ENCODE results near the gene LRRC59.

Gene LRRC59

DNA sequence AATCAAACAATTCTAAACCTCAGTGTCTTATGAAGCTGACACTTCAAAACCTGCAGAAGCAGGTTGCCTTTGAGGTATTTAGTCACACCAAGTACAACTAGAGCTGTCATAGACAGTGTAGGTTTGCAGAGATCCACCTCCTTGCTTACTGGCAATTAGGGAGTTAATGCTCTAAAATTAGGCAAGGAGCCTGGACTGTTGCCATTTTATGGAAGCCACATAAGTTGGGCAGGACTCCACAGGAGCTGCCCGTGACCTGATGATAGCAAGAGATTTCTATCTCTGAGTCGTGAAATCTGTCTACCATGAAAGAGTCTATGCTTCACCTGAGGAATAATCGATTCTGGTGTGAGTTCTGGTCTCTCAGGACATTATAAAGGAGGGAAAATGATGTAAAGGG lies 15.4 kb downstream of the LRRC59 start:
- DNase-seq: no peak

DNA sequence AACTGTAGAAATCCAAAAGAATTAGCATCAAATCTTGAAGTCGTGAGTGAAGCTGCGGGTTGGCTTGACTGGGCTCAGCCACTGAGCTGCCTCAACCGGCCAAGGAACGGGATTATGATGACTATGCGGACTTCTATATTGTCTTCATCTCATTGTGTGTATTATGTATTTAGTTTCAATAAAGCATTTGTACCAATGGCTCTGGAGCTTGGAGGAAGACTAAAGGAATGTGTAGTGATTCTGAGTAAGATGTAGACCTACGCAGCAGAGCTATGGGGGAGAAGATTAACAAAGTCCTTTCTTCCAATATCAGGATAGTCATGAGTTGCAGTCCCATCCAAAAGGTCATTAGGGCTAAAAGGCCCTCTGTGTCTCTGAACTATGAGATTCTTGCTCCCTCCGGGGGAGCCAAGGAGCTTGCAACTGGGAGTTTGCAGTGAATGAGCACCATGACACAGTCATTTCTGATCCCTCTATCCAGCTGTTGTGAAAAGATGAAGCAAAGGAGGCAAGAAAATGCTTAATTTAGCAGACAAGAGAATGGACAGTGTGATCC lies 16.0 kb downstream of the LRRC59 start:
- no peak for DNase-seq

DNA sequence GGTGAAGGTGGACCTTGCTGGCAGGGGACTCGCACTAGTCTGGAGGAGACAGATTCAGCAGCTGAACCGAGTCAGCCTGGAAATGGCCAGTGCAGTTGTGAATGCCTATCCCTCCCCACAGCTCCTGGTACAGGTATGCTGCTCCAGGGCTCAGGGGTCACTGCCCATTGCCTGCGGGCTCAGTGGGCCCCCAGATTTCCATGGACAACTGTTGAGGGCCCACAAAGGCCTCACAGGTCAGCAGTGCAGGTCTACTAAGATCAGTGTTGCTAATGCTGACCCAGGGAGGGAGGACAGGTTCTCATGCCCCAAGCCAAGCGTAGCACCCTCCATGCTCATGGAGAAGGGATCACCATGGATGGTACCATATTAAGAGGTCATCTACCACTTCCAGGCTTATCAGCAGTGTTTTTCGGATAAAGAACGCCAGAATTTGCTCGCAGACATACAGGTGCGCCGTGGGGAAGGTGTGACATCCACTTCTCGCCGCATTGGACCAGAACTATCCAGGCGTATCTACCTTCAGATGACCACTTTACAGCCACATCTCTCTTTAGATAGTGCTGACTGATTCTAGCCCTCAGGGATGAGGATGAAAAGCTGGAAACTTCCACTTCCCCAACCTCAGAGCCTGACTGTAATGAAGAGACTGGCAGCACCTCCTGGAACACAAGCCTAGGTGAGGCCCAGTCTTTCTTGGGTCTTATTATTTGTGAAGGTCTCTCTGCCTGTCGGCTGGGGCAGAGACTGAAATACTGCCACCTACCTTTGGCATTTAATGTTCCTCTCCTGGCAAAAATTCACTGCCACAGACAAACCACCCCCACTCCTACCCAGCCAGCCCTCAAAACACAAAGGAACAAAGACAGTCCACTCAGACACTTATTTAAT lies 16.7 kb downstream of the LRRC59 start:
- no peak for DNase-seq

DNA sequence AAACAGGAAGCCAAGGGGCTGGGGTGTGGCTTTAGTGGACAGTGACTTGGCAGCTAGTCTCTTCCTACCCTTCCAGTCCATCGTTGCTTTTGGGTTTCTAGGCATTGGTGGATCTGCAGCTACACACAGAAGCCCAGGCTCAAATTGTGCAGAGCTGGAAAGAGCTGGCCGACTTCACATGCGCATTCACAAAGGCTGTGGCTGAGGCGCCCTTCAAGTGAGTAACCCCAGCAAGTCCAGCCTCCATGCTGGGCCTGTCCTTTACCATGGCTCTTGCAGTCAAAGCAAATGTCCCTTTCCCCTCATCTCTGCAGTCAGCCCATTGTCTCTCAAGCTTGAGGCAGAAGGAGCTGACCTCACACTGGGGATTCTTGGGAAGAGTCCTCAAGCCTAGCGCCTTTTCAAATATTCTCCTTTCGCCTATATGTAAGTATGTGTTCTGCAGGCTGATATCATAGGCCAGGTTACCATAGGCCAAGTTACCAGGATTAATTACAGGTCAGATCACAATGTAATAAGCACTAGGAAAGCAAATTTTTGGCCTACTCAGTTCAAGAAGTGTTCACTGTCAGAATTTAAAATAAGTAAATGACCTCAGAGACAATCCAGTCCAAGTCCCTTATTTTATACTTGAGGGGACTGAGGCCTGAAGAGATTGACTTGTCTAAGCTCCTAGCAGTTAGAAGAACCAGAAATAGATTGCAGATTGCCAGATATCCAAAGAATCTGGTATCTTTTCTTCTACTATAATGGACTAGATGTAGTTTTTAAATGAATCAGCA lies 17.8 kb downstream of the LRRC59 start:
- no peak for DNase-seq

DNA sequence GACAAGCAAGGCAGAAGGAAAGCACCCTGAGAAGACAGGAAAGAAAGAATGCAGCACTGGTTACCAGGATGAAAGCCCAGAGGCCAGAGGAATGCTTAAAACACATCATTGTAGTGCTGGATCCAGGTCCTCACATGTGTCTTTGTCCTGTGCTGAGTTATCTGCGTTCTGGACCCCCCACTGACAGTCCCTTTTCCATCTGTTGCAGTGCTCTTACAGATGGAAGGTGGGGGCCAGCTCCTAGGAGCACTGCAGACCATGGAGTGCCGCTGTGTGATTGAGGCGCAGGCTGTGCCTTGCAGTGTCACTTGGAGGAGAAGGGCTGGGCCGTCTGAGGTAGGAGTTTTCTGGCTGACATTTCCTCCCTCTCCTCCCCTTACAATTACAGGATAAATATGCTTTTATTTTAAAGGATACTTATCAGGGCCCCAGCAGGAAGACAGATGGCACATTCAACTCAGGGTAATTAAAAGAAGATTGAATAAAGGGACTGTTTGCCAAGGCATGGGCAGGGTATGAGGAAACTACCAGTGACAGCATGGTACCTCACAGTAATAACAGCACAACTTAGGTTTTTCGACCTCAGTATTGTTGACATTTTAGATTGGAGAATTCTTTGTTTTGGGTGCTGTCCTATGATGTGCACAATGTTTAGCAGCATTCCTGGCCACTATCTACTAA lies 21.3 kb downstream of the LRRC59 start:
- DNase-seq: no peak

DNA sequence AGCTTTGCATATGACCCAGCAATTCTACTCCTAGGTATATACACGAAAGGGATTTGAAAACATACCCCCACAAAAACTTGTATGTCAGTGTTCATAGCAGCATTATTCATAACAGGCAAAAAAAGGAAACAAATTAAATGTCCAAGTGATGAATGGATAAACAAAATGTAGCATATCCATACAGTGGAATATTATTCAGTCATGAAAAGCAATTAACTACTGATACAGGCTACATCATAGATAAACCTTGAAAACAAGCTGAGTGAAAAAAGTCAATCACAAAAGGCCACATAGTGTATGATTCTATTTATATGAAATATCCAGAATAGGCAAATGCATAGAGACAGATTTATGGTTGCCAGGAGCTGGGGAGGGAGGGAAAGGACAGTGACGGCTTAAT lies 23.6 kb downstream of the LRRC59 start:
- no peak for DNase-seq

DNA sequence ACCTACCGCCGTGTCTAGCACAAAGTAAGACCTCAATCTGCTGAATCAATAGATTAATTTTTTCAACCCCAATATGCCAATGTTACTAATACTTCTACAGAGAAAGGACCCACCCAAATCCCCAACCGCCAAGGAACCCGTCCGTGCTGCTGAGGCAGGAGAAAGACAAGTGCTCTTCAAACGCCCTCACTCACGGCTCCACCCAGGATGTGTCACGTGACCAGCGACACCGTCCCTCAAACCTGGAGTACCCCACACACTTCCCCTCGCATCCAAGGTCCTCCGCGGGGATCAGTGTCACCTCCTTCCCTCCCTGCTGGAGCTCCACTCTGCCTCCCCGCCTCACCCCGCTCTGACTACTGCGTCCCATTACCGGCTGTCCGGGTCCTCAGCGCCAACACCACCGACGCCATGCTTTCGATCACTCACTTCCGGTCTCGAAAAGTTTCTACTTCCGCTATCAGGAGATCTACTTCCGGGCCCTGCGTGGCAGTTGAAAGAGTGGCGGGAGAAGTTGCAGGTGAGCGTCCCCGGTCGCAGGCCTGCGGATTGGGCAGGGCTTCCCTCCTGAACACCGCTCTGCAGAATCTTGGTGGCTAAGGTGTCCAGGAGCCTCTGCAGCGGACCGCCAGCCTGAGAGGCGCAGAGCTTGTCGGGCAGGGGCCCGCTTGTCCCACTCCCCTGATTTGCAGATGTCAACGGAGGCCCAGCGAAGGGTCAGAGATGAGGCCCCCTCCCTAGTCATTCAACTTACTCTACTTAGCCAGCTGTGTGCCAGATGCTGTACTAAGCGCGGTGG lies 24.4 kb downstream of the LRRC59 start, which contains the start of the genes EME1 and MRPL27:
Gene EME1 (plus strand): TSS at position 472 of the 799 bp plus-strand sequence. CDS start 1,980 bp downstream, outside the sequence.
Gene MRPL27 (minus strand): TSS at position 427 of the 799 bp plus-strand sequence. CDS start 14 bp downstream, at position 413.
- peak; percentile 81 to 84 for DNase-seq

DNA sequence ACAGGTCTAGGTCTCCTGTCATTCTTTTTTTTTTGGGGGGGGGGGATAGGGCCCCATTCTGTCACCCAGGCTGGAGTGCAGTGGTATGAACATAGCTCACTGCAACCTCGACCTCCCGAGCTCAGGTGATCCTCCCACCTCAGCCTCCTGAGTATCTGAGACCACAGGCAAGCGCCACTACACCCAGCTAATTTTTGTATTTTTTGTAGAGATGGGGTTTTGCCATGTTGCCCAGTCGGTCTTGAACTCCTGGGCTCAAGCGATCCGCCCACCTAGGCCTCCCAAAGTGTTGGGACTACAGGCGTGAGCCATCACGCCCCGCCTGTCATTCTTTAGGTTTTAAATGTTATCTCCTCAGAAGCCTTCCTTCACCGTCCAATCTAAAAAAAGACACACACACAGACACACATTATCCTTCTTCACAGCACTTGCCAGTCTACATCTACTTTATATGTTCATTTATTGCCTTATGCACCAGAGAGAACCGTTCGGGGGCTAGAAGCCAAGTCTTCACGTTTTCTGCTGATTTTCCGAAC lies 25.0 kb downstream of the LRRC59 start:
- DNase-seq: no peak

DNA sequence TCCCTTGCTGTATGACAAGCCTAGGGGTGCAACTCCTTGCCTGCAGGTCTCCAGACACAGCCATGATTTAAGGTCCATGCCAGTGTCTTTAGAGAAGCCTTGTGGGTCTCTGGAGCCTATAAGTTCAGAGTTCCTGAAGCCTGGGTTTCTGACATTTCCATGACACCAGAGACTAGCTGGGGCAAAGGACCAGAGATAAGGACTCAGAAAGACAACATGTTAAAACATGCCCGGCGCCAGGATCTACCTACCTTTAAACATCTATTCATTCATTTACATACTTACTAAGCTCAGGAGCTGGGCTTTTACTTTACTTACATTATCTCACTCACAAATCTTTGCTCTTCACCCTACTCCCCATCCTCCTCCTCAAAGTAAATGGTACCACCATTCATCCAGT lies 25.8 kb downstream of the LRRC59 start:
- no peak for DNase-seq

DNA sequence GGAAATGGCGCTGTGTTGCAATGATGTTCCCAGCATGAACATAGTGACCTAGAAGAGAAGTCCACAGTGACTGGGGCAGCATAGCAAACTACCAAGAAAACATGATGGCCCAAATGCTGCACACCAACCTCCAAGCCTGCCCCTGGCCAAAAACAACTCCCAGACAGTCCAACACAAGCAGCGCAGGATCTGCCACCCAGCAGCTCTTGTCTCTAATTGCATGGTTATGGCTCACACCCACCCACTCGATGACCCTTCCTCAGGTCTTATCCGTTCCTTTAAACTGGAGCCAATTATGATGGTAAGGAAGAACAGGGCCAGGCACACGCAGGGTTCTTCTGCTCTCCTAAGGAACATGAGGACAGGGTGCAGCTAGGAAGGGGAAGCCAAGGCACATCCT lies 27.3 kb downstream of the LRRC59 start:
- no peak for DNase-seq

DNA sequence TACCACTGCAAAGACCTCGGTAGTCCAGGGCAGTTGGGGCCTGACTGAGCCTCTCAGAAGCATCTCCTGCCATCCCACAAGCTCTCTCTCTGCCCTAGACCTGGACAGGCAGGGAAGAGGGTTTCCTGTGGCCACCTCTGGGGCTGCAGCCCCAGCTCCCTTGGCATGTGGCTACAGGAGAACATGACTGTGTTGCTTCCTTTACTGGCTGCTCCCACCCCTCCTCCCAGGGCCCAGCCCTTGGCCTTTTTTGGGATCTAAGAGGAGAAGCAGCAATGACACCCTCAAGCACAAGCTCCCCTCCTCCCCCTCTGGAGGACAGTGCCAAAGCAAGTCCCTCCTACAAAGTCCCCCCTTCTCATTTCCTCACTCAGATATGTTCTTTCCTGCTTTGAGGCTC lies 29.9 kb downstream of the LRRC59 start:
- no peak for DNase-seq

DNA sequence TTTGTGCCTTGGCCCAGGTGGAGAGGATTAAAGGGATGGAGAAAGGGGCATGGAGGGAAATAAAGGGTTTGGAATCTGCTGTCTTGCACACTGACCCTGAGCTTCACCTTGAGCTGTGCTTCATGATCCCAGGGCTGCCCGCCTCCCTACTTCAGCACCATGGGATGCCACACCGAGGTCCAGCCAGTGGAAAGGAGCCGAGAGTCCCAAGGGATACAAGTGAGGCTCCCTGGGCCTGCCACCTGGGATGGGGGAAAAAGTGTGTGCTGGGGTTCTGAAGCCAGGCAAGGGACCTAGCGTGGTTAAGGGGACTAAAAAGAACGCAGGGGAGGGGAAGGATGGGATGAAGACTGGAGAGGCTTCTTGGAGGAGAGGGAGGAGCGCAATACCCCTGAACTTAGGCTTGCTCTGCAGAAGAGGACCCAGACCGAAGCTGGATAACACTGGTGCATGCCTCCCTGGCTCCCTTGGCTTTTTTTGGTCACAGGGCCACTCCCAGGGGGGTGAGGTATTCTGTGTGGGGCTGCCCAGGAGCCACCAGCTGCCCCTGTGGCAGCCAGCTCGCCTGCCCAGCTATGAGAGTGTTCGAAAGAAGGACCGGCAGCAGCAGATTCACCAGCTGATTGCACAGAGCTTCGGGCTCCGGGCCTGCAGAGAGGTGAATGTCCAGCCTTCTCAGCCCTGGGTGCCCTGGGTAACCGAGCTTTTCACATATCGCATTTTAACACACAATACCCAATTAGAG lies 31.5 kb downstream of the LRRC59 start:
- DNase-seq: no peak

DNA sequence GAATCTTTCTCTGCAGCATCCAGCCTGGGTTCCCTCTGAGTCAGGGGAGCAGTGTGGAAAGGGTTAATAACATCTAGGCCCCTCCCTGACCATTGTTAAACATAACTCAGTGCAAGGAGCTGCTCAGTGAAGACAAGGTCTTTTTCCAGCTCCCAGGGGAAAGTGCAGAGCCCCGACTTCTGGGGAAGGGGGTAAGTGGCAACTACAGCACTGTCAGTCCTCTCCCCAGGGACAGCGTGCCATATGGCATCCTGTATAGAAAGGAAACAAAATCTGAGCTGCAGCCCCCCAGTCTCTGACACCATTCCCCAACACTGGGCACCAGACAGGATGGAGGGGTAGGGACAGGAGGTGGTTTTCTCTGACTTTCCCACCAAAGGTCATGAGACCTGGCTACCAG lies 32.2 kb downstream of the LRRC59 start:
- DNase-seq: no peak

DNA sequence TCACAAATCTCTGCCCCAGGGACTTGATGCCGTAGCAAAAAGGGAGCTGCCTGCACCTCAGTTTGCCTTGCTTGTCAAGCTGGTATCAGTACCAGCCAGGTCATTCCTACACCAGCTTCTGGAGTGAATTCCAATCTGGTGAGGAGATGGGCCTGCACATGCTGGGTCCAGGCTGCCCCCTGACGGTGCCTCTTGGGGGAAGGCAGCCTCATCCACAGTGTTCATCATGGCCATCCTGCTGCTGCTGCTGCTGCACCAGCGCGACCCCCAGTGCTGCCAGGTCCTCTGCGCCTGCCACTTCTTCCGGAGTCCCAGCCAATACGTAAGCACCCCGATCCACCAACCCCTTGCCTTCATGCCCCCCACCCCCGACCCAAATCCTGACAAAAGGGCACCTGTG lies 32.6 kb downstream of the LRRC59 start:
- no peak for DNase-seq

DNA sequence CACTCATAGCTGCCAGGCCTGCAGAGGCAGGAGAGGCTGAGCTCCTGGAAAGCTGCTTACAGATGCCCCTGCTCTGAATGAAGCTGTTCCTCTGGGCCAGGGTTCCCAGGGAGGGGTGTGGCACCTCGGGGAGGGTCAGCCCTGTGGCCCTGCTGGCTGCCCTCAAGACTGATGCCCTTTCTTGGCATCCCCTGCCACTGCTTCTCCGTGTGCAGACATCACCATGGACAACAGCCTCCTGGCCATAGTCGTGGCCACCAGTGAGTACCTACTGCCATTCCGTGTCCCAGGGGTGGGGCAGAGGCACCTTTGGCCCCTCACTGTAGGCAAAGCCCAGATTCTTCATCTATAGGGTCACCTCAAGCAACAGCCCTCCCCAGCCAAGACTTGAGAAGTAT lies 33.3 kb downstream of the LRRC59 start:
- no peak for DNase-seq

DNA sequence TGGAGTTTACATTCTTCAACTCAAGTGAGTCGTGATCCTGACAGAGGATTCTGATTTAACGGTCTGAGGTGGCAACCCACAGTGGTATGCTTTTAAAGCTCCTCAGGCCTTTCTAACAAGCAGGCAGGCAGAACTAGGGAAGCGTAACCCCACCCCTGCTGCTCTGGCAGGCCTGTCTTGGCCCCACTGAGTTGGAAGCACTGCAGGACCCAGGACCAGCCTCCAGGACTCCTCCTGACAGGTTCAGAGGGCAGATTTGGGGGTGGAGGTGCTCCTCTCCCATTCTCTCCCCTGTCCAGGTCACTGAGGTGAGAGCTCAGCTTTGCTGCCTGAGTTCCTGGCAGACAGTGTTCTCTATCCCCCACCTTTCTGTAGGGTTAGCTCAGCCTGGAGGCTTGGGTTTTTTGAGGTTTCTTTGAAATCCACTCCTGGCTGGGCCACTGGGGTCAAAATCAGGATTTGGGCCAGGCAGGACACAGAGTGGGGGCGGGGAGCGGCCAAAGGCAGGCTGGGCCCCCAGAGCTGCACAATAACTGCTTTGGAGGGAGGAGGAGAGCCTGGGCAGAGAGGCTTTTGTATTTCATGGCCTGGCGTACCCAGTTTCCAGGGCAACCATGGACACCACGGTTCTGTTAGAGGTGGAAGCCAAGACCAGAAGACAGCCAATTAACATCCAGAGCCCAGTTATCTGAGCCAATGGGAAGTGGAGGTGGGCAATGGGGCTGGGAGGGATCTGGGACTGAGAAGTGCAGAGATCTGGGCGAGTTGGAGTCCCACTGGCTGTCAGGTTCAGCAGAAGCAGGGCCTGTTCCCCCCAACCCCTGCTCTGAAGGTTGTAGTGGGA lies 33.9 kb downstream of the LRRC59 start:
- no peak for DNase-seq

DNA sequence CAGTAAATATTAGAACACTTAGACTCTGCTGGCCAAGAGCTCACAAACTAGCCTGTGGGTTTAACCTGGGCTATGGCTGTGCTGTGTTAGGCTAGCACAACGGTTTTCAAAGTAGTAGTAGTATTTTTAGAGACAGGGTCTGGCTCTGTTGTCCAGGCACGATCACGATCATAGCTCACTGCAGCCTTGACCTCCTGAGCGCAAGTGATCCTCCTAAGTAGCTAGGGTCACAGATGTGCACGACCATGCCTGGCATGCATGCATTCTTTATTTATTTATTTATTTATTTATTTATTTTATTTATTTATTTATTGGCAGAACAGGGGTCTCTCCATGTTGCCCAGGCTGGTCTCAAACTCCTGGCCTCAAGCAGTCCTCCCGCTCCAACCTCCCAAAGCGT lies 34.7 kb downstream of the LRRC59 start:
- DNase-seq: no peak

DNA sequence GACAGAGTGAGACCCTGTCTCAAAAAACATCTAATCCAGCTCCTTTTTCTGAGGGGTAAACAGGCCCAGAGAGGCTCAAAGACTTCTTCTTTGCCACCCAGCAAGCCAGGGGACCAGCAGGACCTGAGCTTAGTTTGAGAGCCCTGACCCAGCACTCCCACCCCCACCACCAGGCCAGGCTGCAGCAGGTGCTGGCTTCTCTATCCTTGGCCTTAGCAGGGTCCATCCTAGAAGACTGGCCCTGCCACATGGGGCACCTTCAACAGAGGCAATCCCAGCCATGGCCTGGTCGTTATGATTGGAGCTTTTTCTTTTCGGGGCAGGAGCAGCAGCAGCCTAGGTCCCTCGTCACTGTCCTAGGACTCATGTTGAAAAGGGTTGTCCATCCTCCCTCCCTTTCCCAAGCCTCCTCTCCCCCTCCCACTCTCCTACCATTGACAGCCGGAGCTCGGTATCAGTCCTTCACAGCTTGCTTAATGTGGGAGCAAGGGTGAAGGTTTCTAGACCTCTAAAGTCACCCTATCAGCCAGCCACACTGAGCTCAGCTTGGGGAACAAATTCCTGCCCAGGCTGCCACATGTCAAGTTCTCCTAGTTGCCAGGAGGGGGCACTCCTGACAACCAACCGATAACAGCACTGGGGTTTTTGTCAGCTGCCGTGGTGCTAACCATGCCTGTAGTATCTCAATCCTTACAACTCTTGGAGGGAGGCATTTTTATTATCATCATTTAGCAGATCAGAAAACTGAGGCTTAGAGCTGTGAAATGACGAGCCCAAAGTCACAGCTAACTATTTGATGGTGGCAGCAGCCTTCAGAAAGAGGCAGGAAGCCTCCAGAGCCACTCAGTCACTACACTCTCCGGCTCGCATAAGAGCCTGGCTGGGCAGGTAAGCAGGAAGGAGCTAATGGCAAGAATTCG lies 35.5 kb downstream of the LRRC59 start:
- DNase-seq: peak; percentile 52 to 54

All from activated CD4-positive, alpha-beta T cell treated with anti-CD3 and anti-CD28 coated beads for 4 hours (primary cell).